H1 (cell line): ENCODE results near the gene YARS1. TPM values are rescaled to one million over a fixed set of nuclear protein-coding genes. Genes with fewer than 3 reads are reported as not detected.

Experiments
- CTCF ChIA-PET: fragments of 300-600 bp; sonication (Branson Sonifier 250); formaldehyde crosslinking; loops from one replicate; lab custom pipeline; 2021; ENCODE audit not compliant: partially characterized antibody; lab: Charles Lee
- POLR2A ChIA-PET: fragments of 300-600 bp; sonication (Branson Sonifier 250); formaldehyde crosslinking; loops from one replicate; lab custom pipeline; 2021; ENCODE audit warnings: inconsistent platforms; ENCODE audit not compliant: partially characterized antibody; lab: Charles Lee
- DNase-seq, 2 experiments: peaks; one replicate each; pipeline versions ENCODE4 v3.0.0 to v3.0.0-alpha.2; 2010 to 2022; ENCODE audit warnings: low spot score in 2 of 2, low read depth in 1 of 2, mixed read lengths in 1 of 2
- FAIRE-seq: peaks from 2 replicates; lab custom pipeline; 2011; peaks lifted over from hg19 to GRCh38; lab: Jason Lieb, UNC
- H2AFZ ChIP-seq: 2 replicates; pipeline ENCODE4 v1.8.1; 2012; ENCODE audit warnings: low read length, inconsistent platforms
- H2AK5ac ChIP-seq: 2 replicates; pipeline ENCODE4 v1.6.1; 2013; ENCODE audit warnings: low read depth, low read length
- H2BK120ac ChIP-seq: replicated peaks from 2 replicates; pipeline ENCODE3; 2013; ENCODE audit warnings: low read depth, low read length, inconsistent platforms
- H2BK12ac ChIP-seq: 2 replicates; pipeline ENCODE4 v1.6.1; 2013; ENCODE audit warnings: low read depth, low read length
- H2BK15ac ChIP-seq: 2 replicates; pipeline ENCODE4 v1.6.1; 2013; ENCODE audit warnings: low read length
- H2BK20ac ChIP-seq: 2 replicates; pipeline ENCODE4 v1.6.1; 2013; ENCODE audit warnings: low read length
- H2BK5ac ChIP-seq: 2 replicates; pipeline ENCODE4 v1.6.1; 2013; ENCODE audit warnings: low read depth, low read length
- H3K14ac ChIP-seq: 2 replicates; pipeline ENCODE4 v1.6.1; 2013; ENCODE audit warnings: inconsistent platforms; ENCODE audit not compliant: insufficient read length
- H3K18ac ChIP-seq: 2 replicates; pipeline ENCODE4 v1.6.1; 2013; ENCODE audit warnings: low read length; ENCODE audit errors: extremely low read depth
- H3K23ac ChIP-seq: 2 replicates; pipeline ENCODE4 v1.6.1; 2013; ENCODE audit warnings: inconsistent platforms; ENCODE audit not compliant: insufficient read length
- H3K23me2 ChIP-seq: 2 replicates; pipeline ENCODE4 v1.6.1; 2013; ENCODE audit warnings: low read depth, low read length
- H3K27ac ChIP-seq: 2 replicates; pipeline ENCODE4 v1.6.1; 2011; ENCODE audit warnings: low read depth, low read length, inconsistent platforms
- H3K27me3 ChIP-seq, 4 experiments: replicated peaks in 1 of 4; 1 replicate in 1 of 4; 2 replicates in 3 of 4; pipeline versions ENCODE4 v1.6.1 to v1.8.1; 2011 to 2013; ENCODE audit warnings: low read length in 3 of 4, mild to moderate bottlenecking in 3 of 4, inconsistent platforms in 2 of 4, mixed read lengths in 2 of 4, moderate library complexity in 1 of 4; ENCODE audit not compliant: control insufficient read depth in 3 of 4, insufficient read depth in 3 of 4; ENCODE audit errors: extremely low read depth in 1 of 4
- H3K36me3 ChIP-seq, 4 experiments: 2 replicates each; pipeline versions ENCODE4 v1.6.1 to v1.8.1; 2011 to 2013; ENCODE audit warnings: mild to moderate bottlenecking in 4 of 4, low read length in 3 of 4, moderate library complexity in 2 of 4, control low read depth in 1 of 4, inconsistent platforms in 1 of 4; ENCODE audit not compliant: insufficient read depth in 4 of 4, control insufficient read depth in 2 of 4
- H3K4ac ChIP-seq: replicated peaks from 2 replicates; pipeline ENCODE3; 2013; ENCODE audit warnings: low read length, low read depth, mixed read lengths, inconsistent platforms; ENCODE audit not compliant: insufficient read length
- H3K4me1 ChIP-seq, 4 experiments: replicated peaks in 1 of 4; 1 replicate in 1 of 4; 2 replicates in 3 of 4; pipeline versions ENCODE4 v1.6.1 to v1.8.1; 2011 to 2013; ENCODE audit warnings: low read length in 3 of 4, inconsistent platforms in 2 of 4, mixed read lengths in 1 of 4; ENCODE audit not compliant: insufficient read depth in 4 of 4, control insufficient read depth in 3 of 4
- H3K4me2 ChIP-seq, 2 experiments: 2 replicates each; pipeline versions ENCODE4 v1.6.1 to v1.8.1; 2011 to 2013; ENCODE audit warnings: low read depth in 2 of 2, low read length in 2 of 2, control low read depth in 1 of 2, inconsistent platforms in 1 of 2, mild to moderate bottlenecking in 1 of 2; ENCODE audit not compliant: insufficient read depth in 1 of 2
- H3K4me3 ChIP-seq, 4 experiments: fragments of 200-600, 300-600 bp in 1 of 4; sonication (generic), shearing (Covaris generic), sonication (Bioruptor Twin) in 1 of 4; 2 replicates each; pipeline versions ENCODE4 v1.5.1 to v1.8.1; 2011 to 2016; ENCODE audit warnings: low read length in 4 of 4, low read depth in 3 of 4, control low read depth in 2 of 4, inconsistent platforms in 2 of 4, mild to moderate bottlenecking in 2 of 4, mixed read lengths in 1 of 4, moderate library complexity in 1 of 4; ENCODE audit not compliant: insufficient read depth in 2 of 4; ENCODE audit errors: extremely low read depth in 1 of 4
- H3K56ac ChIP-seq: replicated peaks from 2 replicates; pipeline ENCODE3; 2013; ENCODE audit warnings: low read depth, mild to moderate bottlenecking, mixed read lengths, low read length, inconsistent platforms; ENCODE audit not compliant: insufficient read length
- H3K79me1 ChIP-seq: 2 replicates; pipeline ENCODE4 v1.6.1; 2013; ENCODE audit warnings: low read depth, low read length, control low read depth
- H3K79me2 ChIP-seq, 2 experiments: 2 replicates each; pipeline versions ENCODE4 v1.6.1 to v1.8.1; 2012 to 2013; ENCODE audit warnings: low read length in 2 of 2, mild to moderate bottlenecking in 2 of 2, inconsistent platforms in 1 of 2; ENCODE audit not compliant: insufficient read depth in 2 of 2, control insufficient read depth in 1 of 2
- H3K9ac ChIP-seq, 4 experiments: replicated peaks in 1 of 4; 1 replicate in 1 of 4; 2 replicates in 3 of 4; pipeline versions ENCODE4 v1.6.1 to v1.8.1; 2011 to 2013; ENCODE audit warnings: low read depth in 3 of 4, low read length in 3 of 4, control low read depth in 2 of 4, mild to moderate bottlenecking in 2 of 4, moderate library complexity in 2 of 4, inconsistent platforms in 1 of 4; ENCODE audit errors: extremely low read depth in 1 of 4
- H3K9me3 ChIP-seq, 2 experiments: 2 replicates each; pipeline versions ENCODE4 v1.6.1 to v1.8.1; 2012 to 2013; ENCODE audit warnings: mild to moderate bottlenecking in 2 of 2, moderate library complexity in 2 of 2, control low read depth in 1 of 2, inconsistent platforms in 1 of 2, low read depth in 1 of 2, low read length in 1 of 2, mixed read lengths in 1 of 2; ENCODE audit not compliant: insufficient read depth in 2 of 2
- H4K20me1 ChIP-seq, 2 experiments: replicated peaks in 1 of 2; 2 replicates each; pipeline versions ENCODE3 to v1.8.1; 2011 to 2013; ENCODE audit warnings: inconsistent platforms in 2 of 2, low read length in 2 of 2, mild to moderate bottlenecking in 1 of 2; ENCODE audit not compliant: insufficient read depth in 2 of 2, control insufficient read depth in 1 of 2
- H4K5ac ChIP-seq: 2 replicates; pipeline ENCODE4 v1.6.1; 2013; ENCODE audit warnings: low read length, low read depth, mixed read lengths, inconsistent platforms; ENCODE audit not compliant: insufficient read length
- H4K8ac ChIP-seq: 2 replicates; pipeline ENCODE4 v1.8.0; 2013; ENCODE audit warnings: mild to moderate bottlenecking, moderate library complexity, low read length, inconsistent platforms; ENCODE audit not compliant: insufficient read depth; ENCODE audit errors: extremely low read depth
- H4K91ac ChIP-seq: replicated peaks from 2 replicates; pipeline ENCODE3; 2013; ENCODE audit warnings: low read length, mixed read lengths, inconsistent platforms; ENCODE audit not compliant: insufficient read length
- ATF2 ChIP-seq: IDR thresholded peaks from 2 replicates; pipeline ENCODE4 v1.6.1; 2012; ENCODE audit warnings: low read length, inconsistent platforms
- SIRT6 ChIP-seq: IDR thresholded peaks from one replicate; pipeline ENCODE4 v1.7.1; 2012; ENCODE audit warnings: low read length, inconsistent platforms
- WGBS, 2 experiments: shearing (Covaris generic) in 1 of 2; methylation state at CpG; one replicate each; pipeline versions ENCODE4 v1.1.6 to v1.1.7; 2013 to 2015; ENCODE audit warnings: low lambda C conversion rate in 2 of 2, mixed read lengths in 2 of 2, inconsistent platforms in 1 of 2, low coverage in 1 of 2, missing lambda C conversion rate in 1 of 2; ENCODE audit not compliant: insufficient replicate concordance in 2 of 2, insufficient coverage in 1 of 2, insufficient read length in 1 of 2; ENCODE audit errors: extremely low coverage in 1 of 2, missing lambda C conversion rate in 1 of 2; 5-methylcytosine and 5-hydroxymethylcytosine counted together
- polyA plus RNA-seq, 7 experiments: library from polyadenylated mRNA; depleted of rRNA in 3 of 7; stranded (reverse) in 5 of 7; unstranded in 2 of 7; fragments of >200 nt in 5 of 7; fragments of 200-250 nt in 2 of 7; gene quantifications; 1 replicate in 5 of 7; 2 replicates in 1 of 7; 4 replicates in 1 of 7; pipeline versions ENCODE4 v1.2.1 to v1.2.3, GENCODE V29; 2011 to 2013; ENCODE audit warnings: missing spikeins in 2 of 7, mixed read lengths in 2 of 7
- total RNA-seq: library from RNA; stranded (reverse); fragmentation: NEBNext Ultra II Directional; extraction: Animal tissue kit (Norgen Biotek cat#: 25700); gene quantifications from 2 replicates; pipeline ENCODE4 v1.2.1, GENCODE V29; 2021

YARS1 gene
- total and polyA plus RNA-seq, 2 of the 8 experiments (the other 6 are each of a cell fraction or from before 2014, with no cell fraction given), result 47.1 to 226 TPM

- CTCF ChIA-PET, result interaction anchor here (2.0 to 4.9 kb wide), 2 partner anchors 8 to 68 kb away, joined by 6 to 32 read pairs; no protein-coding TSS in a partner anchor
- POLR2A ChIA-PET, result interaction anchor here (1.2 to 1.4 kb wide), 3 partner anchors 10 to 68 kb away, joined by 3 to 4 read pairs (median 3); no protein-coding TSS in a partner anchor
- Histone ChIP-seq H2BK20ac (no peak overlapping the region), H3K36me3 (peaks cover 48 to 92% (median 72%) of the 10 kb centered on the region in 4 experiments), H2BK5ac (no peak overlapping the region), H3K56ac (no peak overlapping the region), H3K4me1 (peaks cover 0 to 4% (median 1%) of the 10 kb centered on the region in 4 experiments; a peak in 1 of 7 replicates), H4K91ac (no peak overlapping the region), H3K23ac (no peak overlapping the region), H4K5ac (no peak overlapping the region), H4K8ac (no peak overlapping the region), H4K20me1 (peaks cover 7 to 13% of the 10 kb centered on the region in 2 experiments), H2AK5ac (no peak overlapping the region), H2BK12ac (no peak overlapping the region), H2AFZ (no peak overlapping the region), H3K23me2 (no peaks in the 10 kb centered on the region), H3K4me2 (no peak overlapping the region), H3K4me3 (no peak overlapping the region), H3K9me3 (no peaks in the 10 kb centered on the region), H3K18ac (no peak overlapping the region), H3K9ac (no peak overlapping the region), H3K27me3 (no peaks in the 10 kb centered on the region), H3K79me1 (no peaks in the 10 kb centered on the region; the same call in 1 of the 2 replicates), H2BK120ac (no peak overlapping the region), H3K14ac (no peak overlapping the region), H2BK15ac (no peak overlapping the region), H3K4ac (no peak overlapping the region), H3K27ac (no peak overlapping the region), H3K79me2 (no peaks in the 10 kb centered on the region)
- 87% methylated on average over 7 of the region's 8 CpGs; no CpG with 5 or more reads in 1 of the 2 experiments for WGBS, 2 experiments
- DNase-seq (no peak), FAIRE-seq (no peak)
- TF ChIP-seq SIRT6, result no peak
- no peak for TF ChIP-seq ATF2
Observed at GRCh38 chr1:32780005-32780404, 37.2 kb downstream of the YARS1 start.
